ENCODE measurements around the gene CDH13.

The CDH13 gene

GRCh38 chr16:82668094-82668493 is 41.3 kb downstream of the CDH13 start:
- no peak overlapping the region for H3K27ac ChIP-seq
- TF ChIP-seq ZFX (IDR thresholded peaks at IDR 0.05) (no peak), CTCF (conservative IDR thresholded peaks at IDR 0.05) (no peak)

- no peak overlapping the region for H3K27ac ChIP-seq
- no peak for TF ChIP-seq ZFX (IDR thresholded peaks at IDR 0.05)
- peak; percentile 66 for TF ChIP-seq CTCF (conservative IDR thresholded peaks at IDR 0.05)
Observed at GRCh38 chr16:82671741-82672140, 45.0 kb downstream of the CDH13 start.

- no peak for TF ChIP-seq ZFX (IDR thresholded peaks at IDR 0.05)
- TF ChIP-seq CTCF (conservative IDR thresholded peaks at IDR 0.05) = no peak
- H3K27ac ChIP-seq = no peak overlapping the region
Observed at GRCh38 chr16:82672676-82673075, 45.9 kb downstream of the CDH13 start.

- H3K27ac ChIP-seq = no peak overlapping the region
- TF ChIP-seq CTCF (conservative IDR thresholded peaks at IDR 0.05) (no peak), ZFX (IDR thresholded peaks at IDR 0.05) (no peak)
Observed at GRCh38 chr16:82675300-82675699, 48.5 kb downstream of the CDH13 start.

GRCh38 chr16:82681592-82681991 is 54.8 kb downstream of the CDH13 start:
- no peak for TF ChIP-seq CTCF (conservative IDR thresholded peaks at IDR 0.05)
- no peak for TF ChIP-seq ZFX (IDR thresholded peaks at IDR 0.05)
- no peak overlapping the region for H3K27ac ChIP-seq

GRCh38 chr16:82682767-82683166 is 56.0 kb downstream of the CDH13 start:
- TF ChIP-seq ZFX (IDR thresholded peaks at IDR 0.05) = no peak
- TF ChIP-seq CTCF (conservative IDR thresholded peaks at IDR 0.05) = no peak

GRCh38 chr16:82684256-82684655 is 57.5 kb downstream of the CDH13 start:
- TF ChIP-seq CTCF (conservative IDR thresholded peaks at IDR 0.05) = no peak
- no peak for TF ChIP-seq ZFX (IDR thresholded peaks at IDR 0.05)

More at GRCh38 chr16:82682767-82683166, 56.0 kb downstream of the CDH13 start:
- H3K27ac ChIP-seq = no peak overlapping the region

More at GRCh38 chr16:82684256-82684655, 57.5 kb downstream of the CDH13 start:
- no peak overlapping the region for H3K27ac ChIP-seq
